ENCODE measurements around the gene MAP7.
"Not testable (repeated sequence)": the region's sequence is repeated elsewhere in the genome, so short reads cannot be mapped to it uniquely, and the experiment has no call there.

DNA sequence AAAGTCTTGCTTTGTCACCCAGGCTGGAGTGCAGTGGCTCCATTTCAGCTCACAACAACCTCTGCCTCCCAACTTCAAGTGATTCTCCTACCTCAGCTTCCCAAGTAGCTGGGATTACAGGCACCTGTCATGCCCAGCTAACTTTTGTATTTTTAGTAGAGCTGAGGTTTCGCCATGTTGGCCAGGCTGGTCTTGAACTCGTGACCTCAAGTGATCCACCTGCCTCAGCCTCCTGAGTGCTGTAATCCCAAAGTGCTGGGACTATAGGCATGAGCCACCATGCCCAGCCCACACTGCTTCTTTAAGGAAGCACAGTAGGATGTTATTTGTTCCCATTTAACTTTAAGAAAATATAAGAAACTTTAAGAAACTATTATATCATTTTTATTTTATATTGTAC, 35.3 kb upstream of the MAP7 start:
- not testable (repeated sequence) for TF ChIP-seq POLR2A (IDR thresholded peaks at IDR 0.05)
- TF ChIP-seq, protein P1, sequence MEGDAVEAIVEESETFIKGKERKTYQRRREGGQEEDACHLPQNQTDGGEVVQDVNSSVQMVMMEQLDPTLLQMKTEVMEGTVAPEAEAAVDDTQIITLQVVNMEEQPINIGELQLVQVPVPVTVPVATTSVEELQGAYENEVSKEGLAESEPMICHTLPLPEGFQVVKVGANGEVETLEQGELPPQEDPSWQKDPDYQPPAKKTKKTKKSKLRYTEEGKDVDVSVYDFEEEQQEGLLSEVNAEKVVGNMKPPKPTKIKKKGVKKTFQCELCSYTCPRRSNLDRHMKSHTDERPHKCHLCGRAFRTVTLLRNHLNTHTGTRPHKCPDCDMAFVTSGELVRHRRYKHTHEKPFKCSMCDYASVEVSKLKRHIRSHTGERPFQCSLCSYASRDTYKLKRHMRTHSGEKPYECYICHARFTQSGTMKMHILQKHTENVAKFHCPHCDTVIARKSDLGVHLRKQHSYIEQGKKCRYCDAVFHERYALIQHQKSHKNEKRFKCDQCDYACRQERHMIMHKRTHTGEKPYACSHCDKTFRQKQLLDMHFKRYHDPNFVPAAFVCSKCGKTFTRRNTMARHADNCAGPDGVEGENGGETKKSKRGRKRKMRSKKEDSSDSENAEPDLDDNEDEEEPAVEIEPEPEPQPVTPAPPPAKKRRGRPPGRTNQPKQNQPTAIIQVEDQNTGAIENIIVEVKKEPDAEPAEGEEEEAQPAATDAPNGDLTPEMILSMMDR (IDR thresholded peaks at IDR 0.05): not testable (repeated sequence)
